ENCODE measurements around the gene CEP97.
A peak's percentile ranks its signal among the peaks of the same experiment; 100 is the strongest.

The CEP97 gene

GRCh38 chr3:101778385-101779046 lies 54.1 kb downstream of the CEP97 start:
- no peak for DNase-seq

DNA sequence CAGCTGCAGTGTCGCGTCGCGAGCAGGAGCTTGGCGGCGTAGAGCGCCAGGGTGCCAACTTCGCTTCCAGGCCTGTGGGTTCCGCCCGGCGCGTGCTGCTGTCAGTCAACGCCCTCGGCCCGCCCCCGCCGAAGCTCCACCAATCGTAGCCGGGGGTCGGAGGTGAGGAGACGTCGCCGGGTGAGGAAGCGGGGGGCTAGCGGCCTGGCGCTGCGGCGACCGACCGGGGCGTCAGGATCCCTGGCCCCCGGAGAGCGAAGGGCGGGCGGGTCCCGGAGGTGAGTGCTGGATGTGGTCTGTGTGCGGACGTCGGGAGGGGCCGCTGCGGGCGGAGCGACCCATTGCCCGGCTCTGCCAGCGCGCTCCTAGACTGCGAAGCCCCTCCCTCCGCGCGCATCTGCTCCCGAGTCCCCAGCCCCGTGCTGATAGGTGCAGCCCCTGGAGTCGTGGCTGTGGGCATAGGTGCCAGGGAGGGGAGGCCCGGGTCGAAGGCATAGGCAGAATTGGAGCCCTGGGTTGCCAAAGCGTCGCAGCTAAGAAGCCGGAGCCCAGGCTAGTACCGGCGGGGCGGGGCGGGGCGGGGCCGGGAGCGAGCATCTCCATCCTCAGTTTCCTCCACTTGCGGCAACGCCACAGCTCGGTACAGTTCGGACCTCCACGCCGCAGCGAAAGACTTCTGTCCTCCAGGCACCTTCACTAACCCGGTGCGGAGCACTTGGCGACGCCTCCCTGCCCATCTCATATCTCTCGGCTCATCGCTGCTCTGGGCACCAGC lies 54.8 kb downstream of the CEP97 start, which contains the start of gene NXPE3:
TSS of gene NXPE3 (plus strand) at position 165 of the 775 bp plus-strand sequence. CDS start 6,386 bp downstream, outside the sequence.
- peak; percentile 91 to 94 for DNase-seq

DNA sequence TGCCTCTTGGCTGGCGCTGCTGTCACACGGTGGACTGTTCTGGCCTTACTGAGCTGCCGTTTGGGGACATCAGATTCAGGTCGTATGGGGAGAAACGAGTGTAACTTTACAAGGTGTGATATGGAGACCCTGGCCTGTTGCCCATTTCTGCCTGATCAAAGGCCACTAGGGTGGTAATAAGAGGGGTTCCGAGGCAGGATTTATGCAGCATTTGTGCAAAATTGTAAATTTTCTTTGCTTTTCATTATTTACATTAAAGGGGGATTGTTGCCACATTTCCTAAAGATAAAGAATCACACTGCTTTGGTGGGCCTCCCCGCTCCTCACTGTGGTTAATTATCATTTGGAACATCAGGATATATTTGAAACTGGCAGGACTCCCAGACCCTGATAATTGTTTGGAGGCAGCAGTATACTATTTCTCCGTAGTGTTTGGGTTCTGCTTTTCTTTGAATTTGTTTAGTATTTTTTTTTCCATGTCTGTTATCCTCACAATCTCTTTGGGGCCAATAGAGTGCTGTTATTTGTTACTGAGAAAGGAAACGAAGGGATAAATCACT lies 55.5 kb downstream of the CEP97 start:
- no peak for DNase-seq

DNA sequence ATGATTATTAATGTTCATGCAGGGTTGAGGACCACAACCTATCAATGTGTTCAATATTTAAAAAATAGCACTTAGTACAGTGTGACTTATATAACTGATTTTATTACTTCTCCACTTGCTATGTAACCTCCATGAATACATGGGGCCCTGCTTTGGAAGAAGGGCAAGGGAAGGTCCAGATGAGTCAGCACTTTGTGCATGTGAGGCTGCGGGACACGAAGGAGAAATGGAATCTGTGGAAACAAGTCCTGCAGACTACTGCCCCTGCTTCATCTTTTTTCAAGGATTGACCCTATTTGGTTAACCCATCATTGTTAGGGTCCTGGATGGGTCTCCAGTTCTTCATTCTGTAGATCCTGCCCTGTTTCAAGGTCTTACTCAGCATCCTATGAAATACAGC lies 56.2 kb downstream of the CEP97 start:
- DNase-seq, result no peak

- DNase-seq, result no peak
Measured at GRCh38 chr3:101781166-101781565, 56.8 kb downstream of the CEP97 start.

- peak in 1 of 2 donors; percentile 40 for DNase-seq
Measured at GRCh38 chr3:101784855-101785613, 60.6 kb downstream of the CEP97 start.

DNA sequence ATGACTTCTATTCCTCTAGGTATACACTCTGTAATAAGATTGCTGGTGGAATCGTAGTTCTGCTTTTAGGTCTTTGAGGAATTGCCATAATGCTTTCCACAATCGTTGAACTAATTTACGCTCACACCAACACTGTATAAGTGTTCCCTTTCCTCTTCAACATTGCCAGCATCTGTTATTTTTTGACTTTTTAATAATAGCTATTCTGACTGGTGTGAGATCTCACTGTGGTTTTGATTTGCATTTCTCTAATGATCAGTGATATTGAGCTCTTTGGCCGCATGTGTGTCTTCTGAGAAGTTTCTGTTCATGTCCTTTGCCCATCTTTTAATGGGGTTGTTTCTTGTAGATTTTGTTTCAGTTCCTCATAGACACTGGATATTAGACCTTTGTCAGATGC lies 67.4 kb downstream of the CEP97 start:
- no peak for DNase-seq

- no peak for DNase-seq
Measured at GRCh38 chr3:101796077-101796680, 71.8 kb downstream of the CEP97 start.

GRCh38 chr3:101801174-101801573 lies 76.8 kb downstream of the CEP97 start:
- no peak for DNase-seq

GRCh38 chr3:101802179-101802578 lies 77.8 kb downstream of the CEP97 start:
- DNase-seq, result no peak

GRCh38 chr3:101803173-101803782 lies 78.9 kb downstream of the CEP97 start:
- peak; percentile 69 to 82 for DNase-seq

- no peak for DNase-seq
Measured at GRCh38 chr3:101803939-101804338, 79.5 kb downstream of the CEP97 start.

- no peak for DNase-seq
Measured at GRCh38 chr3:101806491-101806890, 82.1 kb downstream of the CEP97 start.

DNA sequence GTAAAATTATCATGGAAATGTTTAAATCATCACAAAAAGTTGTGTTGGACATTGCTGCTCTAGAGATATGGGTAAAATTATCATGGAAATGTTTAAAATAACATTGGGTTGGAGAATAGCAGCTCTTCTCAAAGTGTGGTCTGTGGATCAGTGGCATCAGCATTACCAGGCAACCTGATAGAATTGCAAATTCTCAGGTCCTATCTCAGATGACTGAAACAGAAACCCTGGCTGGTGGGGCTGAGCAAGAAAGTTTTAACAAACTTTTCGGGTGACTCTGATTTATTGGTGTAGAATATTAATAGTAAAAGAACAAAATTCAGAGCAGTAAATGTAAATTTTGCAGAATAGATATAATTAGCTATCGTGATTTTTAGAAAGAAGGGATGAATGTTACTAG lies 83.5 kb downstream of the CEP97 start:
- no peak for DNase-seq

- peak; percentile 45 to 75 for DNase-seq
Measured at GRCh38 chr3:101809178-101810021, 85.0 kb downstream of the CEP97 start.

DNA sequence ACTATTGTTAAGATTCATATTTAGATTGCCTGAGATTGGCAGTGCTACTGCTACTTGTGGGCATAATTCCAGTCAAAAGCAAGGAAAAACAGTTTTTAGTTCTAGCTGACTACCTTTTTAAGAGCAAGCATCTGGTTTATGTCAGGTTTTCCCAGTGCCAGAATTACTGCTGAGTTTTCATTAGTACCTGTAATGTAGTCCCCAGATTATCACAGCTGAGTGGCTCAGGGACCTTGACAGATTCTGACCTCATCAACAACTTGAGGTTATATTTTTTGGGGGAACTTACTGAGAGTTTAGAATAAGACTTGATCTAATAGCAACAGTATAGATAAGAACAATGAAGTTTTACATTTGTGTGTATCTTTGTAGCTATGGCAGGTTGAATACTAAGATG lies 85.6 kb downstream of the CEP97 start:
- peak in 1 of 2 donors; percentile 39 for DNase-seq

DNA sequence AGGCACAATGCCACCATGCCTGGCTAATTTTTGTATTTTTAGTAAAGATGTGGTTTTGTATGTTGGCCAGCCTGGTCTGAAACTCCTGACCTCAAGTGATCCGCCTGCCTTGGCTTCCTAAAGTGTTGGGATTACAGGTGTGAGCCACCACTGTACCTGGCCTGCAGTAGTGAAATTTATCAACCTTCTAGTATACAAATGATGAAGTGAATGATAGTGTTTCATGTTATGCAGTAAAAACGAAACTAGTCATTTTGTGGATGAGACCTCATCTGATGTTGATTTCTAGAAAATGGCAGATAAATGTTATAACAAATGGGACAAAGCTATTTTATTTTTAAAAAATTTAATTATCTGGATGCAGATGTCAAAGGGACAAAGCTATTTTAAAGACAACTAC lies 87.5 kb downstream of the CEP97 start:
- DNase-seq, result no peak

DNA sequence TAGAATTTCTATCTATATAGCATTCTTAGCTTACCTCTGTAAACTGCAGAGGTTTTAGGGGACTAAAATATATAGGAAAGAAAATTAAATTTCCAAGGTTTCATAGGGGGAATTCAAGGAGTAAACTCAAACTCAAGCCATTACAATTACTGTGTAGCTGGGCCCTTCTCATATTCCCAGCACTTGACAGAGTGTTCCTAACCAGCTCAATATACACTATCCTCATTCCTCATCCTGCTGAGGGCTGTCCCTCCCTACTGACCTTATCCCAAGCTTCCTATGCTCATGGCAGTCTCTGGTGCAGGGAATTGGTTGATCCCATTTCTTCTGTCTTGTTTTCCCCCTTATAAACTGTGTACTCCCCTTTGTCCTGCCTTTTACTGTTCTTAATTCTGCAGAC lies 88.5 kb downstream of the CEP97 start:
- no peak for DNase-seq

GRCh38 chr3:101813817-101814440 lies 89.5 kb downstream of the CEP97 start:
- peak in 1 of 2 donors; percentile 64 for DNase-seq

DNA sequence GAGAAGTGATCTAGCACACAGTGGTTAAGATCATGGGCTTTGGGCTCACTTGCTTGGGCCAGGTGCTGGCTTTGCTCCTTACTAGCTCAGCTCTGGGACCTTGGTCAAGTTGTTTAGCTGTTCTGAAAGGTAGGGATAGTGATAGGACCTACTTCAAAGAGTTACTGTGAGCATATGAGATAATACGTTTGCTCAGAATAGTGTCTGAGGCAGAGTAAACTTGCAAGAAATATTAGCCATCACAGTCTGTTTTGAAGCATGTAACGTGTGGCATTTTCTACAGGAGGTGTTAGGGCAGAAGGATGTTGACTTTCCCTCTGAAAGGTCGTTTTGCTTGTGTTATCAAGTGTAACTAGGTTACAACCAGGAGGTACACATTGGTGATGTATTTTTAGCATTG lies 90.4 kb downstream of the CEP97 start:
- peak in 1 of 2 donors; percentile 29 for DNase-seq
